ENCODE results near the gene RFTN1.

DNA sequence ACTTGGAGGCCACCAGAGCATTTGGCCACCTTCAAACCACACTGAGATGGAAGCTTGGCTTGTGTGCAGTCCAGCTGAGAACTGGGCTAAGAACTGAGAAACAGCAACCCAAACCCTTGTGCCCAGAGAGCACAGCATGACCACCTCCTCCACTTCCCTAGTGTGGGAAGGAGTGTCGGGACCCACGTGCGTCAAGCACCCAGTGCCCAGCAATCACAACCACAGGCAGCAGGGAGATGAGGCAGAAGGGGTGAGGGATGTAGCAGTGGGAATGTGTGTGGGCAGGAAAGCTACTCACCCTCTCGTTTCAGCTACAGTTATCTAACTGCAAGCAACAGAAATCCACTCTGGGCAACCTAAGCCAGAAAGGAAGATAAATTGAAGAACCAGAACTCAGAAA lies 25.0 kb upstream of the RFTN1 start:
- TF ChIP-seq, protein P1, sequence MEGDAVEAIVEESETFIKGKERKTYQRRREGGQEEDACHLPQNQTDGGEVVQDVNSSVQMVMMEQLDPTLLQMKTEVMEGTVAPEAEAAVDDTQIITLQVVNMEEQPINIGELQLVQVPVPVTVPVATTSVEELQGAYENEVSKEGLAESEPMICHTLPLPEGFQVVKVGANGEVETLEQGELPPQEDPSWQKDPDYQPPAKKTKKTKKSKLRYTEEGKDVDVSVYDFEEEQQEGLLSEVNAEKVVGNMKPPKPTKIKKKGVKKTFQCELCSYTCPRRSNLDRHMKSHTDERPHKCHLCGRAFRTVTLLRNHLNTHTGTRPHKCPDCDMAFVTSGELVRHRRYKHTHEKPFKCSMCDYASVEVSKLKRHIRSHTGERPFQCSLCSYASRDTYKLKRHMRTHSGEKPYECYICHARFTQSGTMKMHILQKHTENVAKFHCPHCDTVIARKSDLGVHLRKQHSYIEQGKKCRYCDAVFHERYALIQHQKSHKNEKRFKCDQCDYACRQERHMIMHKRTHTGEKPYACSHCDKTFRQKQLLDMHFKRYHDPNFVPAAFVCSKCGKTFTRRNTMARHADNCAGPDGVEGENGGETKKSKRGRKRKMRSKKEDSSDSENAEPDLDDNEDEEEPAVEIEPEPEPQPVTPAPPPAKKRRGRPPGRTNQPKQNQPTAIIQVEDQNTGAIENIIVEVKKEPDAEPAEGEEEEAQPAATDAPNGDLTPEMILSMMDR (conservative IDR thresholded peaks at IDR 0.05; ENCODE audit: low read length) = no peak
- no peak for TF ChIP-seq EZH2phosphoT487 (IDR thresholded peaks at IDR 0.05; ENCODE audit: borderline replicate concordance)

Measured in Loucy (cell line).